BE2C (cell line): Measurements from ENCODE around the gene USP16.

Experiments
- DNase-seq: peaks from one replicate; pipeline ENCODE4 v3.0.0-alpha.2; 2020
- H3K27me3 ChIP-seq: fragments of 250-450 bp; sonication (Bioruptor Pico); 2 replicates; pipeline ENCODE4 v1.5.1; 2020; ENCODE audit warnings: mild to moderate bottlenecking
- H3K36me3 ChIP-seq: fragments of 250-450 bp; sonication (Bioruptor Pico); 2 replicates; pipeline ENCODE4 v1.5.1; 2020; ENCODE audit warnings: mild to moderate bottlenecking
- H3K4me1 ChIP-seq: fragments of 250-450 bp; sonication (Bioruptor Pico); 2 replicates; pipeline ENCODE4 v1.5.1; 2020
- H3K4me3 ChIP-seq: 2 replicates; pipeline ENCODE4 v1.5.1; 2011; ENCODE audit warnings: low read depth, low read length
- H3K9me3 ChIP-seq: fragments of 250-450 bp; sonication (Bioruptor Pico); 2 replicates; pipeline ENCODE4 v1.5.1; 2020
- CTCF ChIP-seq: IDR thresholded peaks from 2 replicates; pipeline ENCODE4 v1.5.1; 2012; ENCODE audit warnings: mild to moderate bottlenecking, low read depth, low read length

USP16 gene

GRCh38 chr21:28991861-28992525 is 32.5 kb upstream of the USP16 start:
- no peak for DNase-seq
- Histone ChIP-seq H3K4me1 (no peaks in the 10 kb centered on the region), H3K36me3 (no peaks in the 10 kb centered on the region), H3K9me3 (no peaks in the 10 kb centered on the region), H3K4me3 (peak overlapping the region; percentile 99), H3K27me3 (no peaks in the 10 kb centered on the region)
- no peak for TF ChIP-seq CTCF

GRCh38 chr21:28992526-28993292 is 31.8 kb upstream of the USP16 start, which contains the start of gene LTN1:
Gene LTN1, minus strand, starts transcription at chr21:28992877. Its CDS starts 72 bp downstream, at chr21:28992805.
- no peak for TF ChIP-seq CTCF
- no peaks in the 10 kb centered on the region for H3K4me1 ChIP-seq
- H3K36me3 ChIP-seq, result no peaks in the 10 kb centered on the region
- peak within 1 kb of the TSS; percentile 99 for H3K4me3 ChIP-seq
- DNase-seq, result peak; percentile 99
- no peaks in the 10 kb centered on the region for H3K27me3 ChIP-seq
- H3K9me3 ChIP-seq, result no peaks in the 10 kb centered on the region

- Histone ChIP-seq H3K36me3 (no peaks in the 10 kb centered on the region), H3K27me3 (no peaks in the 10 kb centered on the region), H3K9me3 (no peaks in the 10 kb centered on the region), H3K4me3 (peak overlapping the region; percentile 99), H3K4me1 (no peaks in the 10 kb centered on the region)
- DNase-seq, result no peak
- TF ChIP-seq CTCF, result no peak
Observed at GRCh38 chr21:28993293-28993629, 31.2 kb upstream of the USP16 start.

- peak; percentile 96 for DNase-seq
- Histone ChIP-seq H3K4me1 (no peaks in the 10 kb centered on the region; the same call in 1 of the 2 replicates), H3K36me3 (peaks cover 8% of the 10 kb centered on the region), H3K9me3 (no peaks in the 10 kb centered on the region), H3K4me3 (peak overlapping the region; percentile 68), H3K27me3 (no peaks in the 10 kb centered on the region)
- TF ChIP-seq CTCF, result no peak
Observed at GRCh38 chr21:29002442-29003144, 21.9 kb upstream of the USP16 start.

GRCh38 chr21:29005696-29006095 is 18.8 kb upstream of the USP16 start:
- H3K27me3 ChIP-seq, result no peaks in the 10 kb centered on the region
- no peak for TF ChIP-seq CTCF
- no peak overlapping the region for H3K4me3 ChIP-seq
- DNase-seq, result no peak
- no peaks in the 10 kb centered on the region; the same call in 1 of the 2 replicates for H3K4me1 ChIP-seq
- peaks cover 16% of the 10 kb centered on the region for H3K36me3 ChIP-seq
- H3K9me3 ChIP-seq, result no peaks in the 10 kb centered on the region
